Measurements from ENCODE around the gene ILRUN. TPM values are rescaled to one million over a fixed set of nuclear protein-coding genes. Genes with fewer than 3 reads are reported as not detected.

ILRUN gene
- 37.0 and 46.9 TPM in 2 replicates for total RNA-seq

GRCh38 chr6:34696739-34697543 lies at the start of gene ILRUN:
Gene ILRUN (minus strand): TSS chr6:34696767. CDS start chr6:34696603, 164 bp downstream.

Small RNA genes lying within 50 kb of the gene (small RNA-seq; reads per million reads assigned to genes)
- gene RN7SL200P: not detected

Other genes with a start within 250 kb of the ILRUN start
- not detected in 2 replicates for gene PACSIN1, start 230.7 kb downstream of the ILRUN start, total RNA-seq
- under 0.01 and 0.07 TPM in 2 replicates for gene SPDEF, start 140.4 kb downstream of the ILRUN start, total RNA-seq
- 91.4 and 106 TPM in 2 replicates for gene SNRPC, start 60.7 kb upstream of the ILRUN start, total RNA-seq
- gene BLTP3A, start 95.3 kb upstream of the ILRUN start, total RNA-seq: 11.8 and 14.3 TPM in 2 replicates
- 39.2 and 39.6 TPM in 2 replicates for gene TAF11, start 191.3 kb upstream of the ILRUN start, total RNA-seq
- 12.4 and 14.5 TPM in 2 replicates for gene ANKS1A, start 192.5 kb upstream of the ILRUN start, total RNA-seq